GM12878 (cell line): ENCODE measurements around the gene TRAPPC6A. TPM values are rescaled to one million over a fixed set of nuclear protein-coding genes. Genes with fewer than 3 reads are reported as not detected.

ENCODE experiments used
- BCL11A ChIP-seq: IDR thresholded peaks from 2 replicates; pipeline ENCODE4 v1.6.1; 2011; ENCODE audit warnings: low read depth, low read length
- DPF2 ChIP-seq: fragments of 450-650 bp; IDR thresholded peaks from 2 replicates; pipeline ENCODE4 v1.6.1; 2017; ENCODE audit warnings: mild to moderate bottlenecking
- EED ChIP-seq: sonication (generic); IDR thresholded peaks from 2 replicates; pipeline ENCODE4 v1.6.1; 2016; ENCODE audit warnings: antibody characterized with exemption, low read depth
- FOXK2 ChIP-seq: fragments of 450-650 bp; IDR thresholded peaks from 2 replicates; pipeline ENCODE4 v1.6.1; 2017; ENCODE audit warnings: mild to moderate bottlenecking, moderate library complexity
- GATAD2B ChIP-seq: fragments of 450-650 bp; conservative IDR thresholded peaks from 2 replicates; pipeline ENCODE4 v1.6.1; 2017; ENCODE audit warnings: low read depth, mild to moderate bottlenecking, moderate library complexity
- MTA2 ChIP-seq: fragments of 450-650 bp; IDR thresholded peaks from 2 replicates; pipeline ENCODE4 v1.6.1; 2016; ENCODE audit warnings: low read depth, mild to moderate bottlenecking, moderate library complexity
- MYC ChIP-seq: IDR thresholded peaks from 2 replicates; pipeline ENCODE4 v1.6.1; 2011; ENCODE audit warnings: mild to moderate bottlenecking, low read length, moderate library complexity, inconsistent platforms; ENCODE audit not compliant: insufficient read depth, insufficient replicate concordance, insufficient read length, severe bottlenecking
- NBN ChIP-seq: fragments of 450-650 bp; IDR thresholded peaks from 2 replicates; pipeline ENCODE4 v1.6.1; 2016
- NFXL1 ChIP-seq: fragments of 450-650 bp; IDR thresholded peaks from 2 replicates; pipeline ENCODE4 v1.6.1; 2017; ENCODE audit warnings: antibody characterized with exemption, mild to moderate bottlenecking, borderline replicate concordance
- PML ChIP-seq: IDR thresholded peaks from 2 replicates; pipeline ENCODE4 v1.6.1; 2012; ENCODE audit warnings: low read length, inconsistent platforms
- RBBP5 ChIP-seq: fragments of 200-600 bp; sonication (generic); conservative IDR thresholded peaks from 2 replicates; pipeline ENCODE4 v1.6.1; 2016
- SRF ChIP-seq, 2 experiments: IDR thresholded peaks; 2 replicates each; pipeline ENCODE4 v1.6.1; 2011; ENCODE audit warnings: low read depth in 2 of 2, low read length in 2 of 2, mild to moderate bottlenecking in 1 of 2, moderate library complexity in 1 of 2
- TCF12 ChIP-seq: IDR thresholded peaks from 2 replicates; pipeline ENCODE4 v1.6.1; 2011; ENCODE audit warnings: low read depth, mild to moderate bottlenecking, low read length
- ZNF384 ChIP-seq: IDR thresholded peaks from 2 replicates; pipeline ENCODE4 v1.6.1; 2012; ENCODE audit warnings: low read depth, mild to moderate bottlenecking, low read length, improper control_type of control experiment, borderline replicate concordance
- polyA plus RNA-seq, 11 experiments: library from polyadenylated mRNA; depleted of rRNA in 4 of 11; unstranded in 6 of 11; stranded (reverse) in 5 of 11; fragments of >200 nt; fragmentation: Nextera tagmentation in 4 of 11; fragmentation: Illumina TruSeq in 1 of 11; extraction: Ambion mirVana in 4 of 11; extraction: Trizol in 1 of 11; gene quantifications; 1 replicate in 1 of 11; 2 replicates in 10 of 11; pipeline versions ENCODE4 v1.2.1 to v1.2.3, GENCODE V29; 2011 to 2016; ENCODE audit warnings: inconsistent platforms in 2 of 11, missing spikeins in 2 of 11, low read depth in 1 of 11
- total RNA-seq, 4 experiments: library from RNA; depleted of rRNA in 3 of 4; stranded (reverse); fragments of >200 nt in 3 of 4; fragmentation: Illumina TruSeq in 1 of 4; extraction: Trizol in 1 of 4; gene quantifications; 2 replicates each; pipeline versions ENCODE4 v1.2.1 to v1.2.3, GENCODE V29; 2013 to 2021
- TF ChIP-seq, protein P1 (sequence below): IDR thresholded peaks from 2 replicates; pipeline ENCODE4 v1.6.1; 2012; ENCODE audit warnings: low read depth, low read length, improper control_type of control experiment
- TF ChIP-seq, protein P2 (sequence below): fragments of 450-650 bp; formaldehyde crosslinking; IDR thresholded peaks from 2 replicates; pipeline ENCODE4 v1.5.0; 2022; ENCODE audit warnings: mild to moderate bottlenecking, missing genetic modification characterization
- TF ChIP-seq, protein P3 (sequence below): IDR thresholded peaks from 2 replicates; pipeline ENCODE4 v1.6.1; 2012; ENCODE audit warnings: low read depth, low read length, improper control_type of control experiment
- TF ChIP-seq, protein P4 (sequence below): fragments of 450-650 bp; IDR thresholded peaks from 2 replicates; pipeline ENCODE4 v1.6.1; 2016; ENCODE audit warnings: mild to moderate bottlenecking
- TF ChIP-seq, protein P5 (sequence below): fragments of 450-650 bp; IDR thresholded peaks from 2 replicates; pipeline ENCODE4 v1.6.1; 2017; ENCODE audit warnings: mild to moderate bottlenecking, moderate library complexity

TRAPPC6A gene
- total and polyA plus RNA-seq, 10 of the 15 experiments (the other 5 are each of a cell fraction or from before 2014, with no cell fraction given) = 1.8 to 83.9 (median 35.8) TPM

DNA sequence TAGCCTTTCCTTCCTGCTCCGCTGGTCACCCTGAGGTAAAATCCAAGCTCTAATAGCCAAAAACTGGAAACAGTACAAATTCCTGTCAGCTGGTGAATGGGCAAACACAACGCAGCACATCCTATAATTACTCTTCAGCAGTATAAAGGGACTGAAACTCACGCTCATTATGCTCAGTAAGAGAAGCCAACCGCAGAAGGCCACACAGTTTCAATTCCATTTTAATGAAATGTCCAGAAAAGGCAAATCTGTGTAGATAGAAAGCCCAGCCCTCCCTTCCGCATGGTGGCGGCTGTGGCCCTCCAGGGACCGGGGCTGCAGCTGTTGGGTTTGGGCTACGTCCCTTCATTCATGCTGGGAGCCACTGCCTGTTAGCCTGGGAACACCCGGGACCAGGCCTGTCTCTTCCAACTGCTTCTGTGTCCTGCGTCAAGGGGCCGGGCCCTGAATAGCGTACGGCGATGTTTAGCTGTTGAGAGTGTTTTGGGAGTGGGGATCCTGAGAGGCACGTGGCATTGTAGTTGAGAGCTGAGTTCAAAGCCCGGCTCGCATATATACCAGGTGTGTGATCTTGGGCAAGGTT, 40.8 kb downstream of the TRAPPC6A start (continued):
- TF ChIP-seq, protein P1, sequence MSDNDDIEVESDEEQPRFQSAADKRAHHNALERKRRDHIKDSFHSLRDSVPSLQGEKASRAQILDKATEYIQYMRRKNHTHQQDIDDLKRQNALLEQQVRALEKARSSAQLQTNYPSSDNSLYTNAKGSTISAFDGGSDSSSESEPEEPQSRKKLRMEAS = peak; percentile 61; the same call in 1 of the 2 replicates
- TF ChIP-seq BCL11A = peak; percentile 96
- peak; percentile 35 for TF ChIP-seq GATAD2B
- TF ChIP-seq PML = no peak
- TF ChIP-seq NFXL1 = no peak
- TF ChIP-seq RBBP5 = no peak
- peak; percentile 74 for TF ChIP-seq DPF2
- peak; percentile 69 for TF ChIP-seq NBN
- TF ChIP-seq MTA2 = peak; percentile 99
- TF ChIP-seq, protein P2, sequence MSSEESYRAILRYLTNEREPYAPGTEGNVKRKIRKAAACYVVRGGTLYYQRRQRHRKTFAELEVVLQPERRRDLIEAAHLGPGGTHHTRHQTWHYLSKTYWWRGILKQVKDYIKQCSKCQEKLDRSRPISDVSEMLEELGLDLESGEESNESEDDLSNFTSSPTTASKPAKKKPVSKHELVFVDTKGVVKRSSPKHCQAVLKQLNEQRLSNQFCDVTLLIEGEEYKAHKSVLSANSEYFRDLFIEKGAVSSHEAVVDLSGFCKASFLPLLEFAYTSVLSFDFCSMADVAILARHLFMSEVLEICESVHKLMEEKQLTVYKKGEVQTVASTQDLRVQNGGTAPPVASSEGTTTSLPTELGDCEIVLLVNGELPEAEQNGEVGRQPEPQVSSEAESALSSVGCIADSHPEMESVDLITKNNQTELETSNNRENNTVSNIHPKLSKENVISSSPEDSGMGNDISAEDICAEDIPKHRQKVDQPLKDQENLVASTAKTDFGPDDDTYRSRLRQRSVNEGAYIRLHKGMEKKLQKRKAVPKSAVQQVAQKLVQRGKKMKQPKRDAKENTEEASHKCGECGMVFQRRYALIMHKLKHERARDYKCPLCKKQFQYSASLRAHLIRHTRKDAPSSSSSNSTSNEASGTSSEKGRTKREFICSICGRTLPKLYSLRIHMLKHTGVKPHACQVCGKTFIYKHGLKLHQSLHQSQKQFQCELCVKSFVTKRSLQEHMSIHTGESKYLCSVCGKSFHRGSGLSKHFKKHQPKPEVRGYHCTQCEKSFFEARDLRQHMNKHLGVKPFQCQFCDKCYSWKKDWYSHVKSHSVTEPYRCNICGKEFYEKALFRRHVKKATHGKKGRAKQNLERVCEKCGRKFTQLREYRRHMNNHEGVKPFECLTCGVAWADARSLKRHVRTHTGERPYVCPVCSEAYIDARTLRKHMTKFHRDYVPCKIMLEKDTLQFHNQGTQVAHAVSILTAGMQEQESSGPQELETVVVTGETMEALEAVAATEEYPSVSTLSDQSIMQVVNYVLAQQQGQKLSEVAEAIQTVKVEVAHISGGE = no peak
- TF ChIP-seq EED = peak; percentile 82
- TF ChIP-seq, protein P3, sequence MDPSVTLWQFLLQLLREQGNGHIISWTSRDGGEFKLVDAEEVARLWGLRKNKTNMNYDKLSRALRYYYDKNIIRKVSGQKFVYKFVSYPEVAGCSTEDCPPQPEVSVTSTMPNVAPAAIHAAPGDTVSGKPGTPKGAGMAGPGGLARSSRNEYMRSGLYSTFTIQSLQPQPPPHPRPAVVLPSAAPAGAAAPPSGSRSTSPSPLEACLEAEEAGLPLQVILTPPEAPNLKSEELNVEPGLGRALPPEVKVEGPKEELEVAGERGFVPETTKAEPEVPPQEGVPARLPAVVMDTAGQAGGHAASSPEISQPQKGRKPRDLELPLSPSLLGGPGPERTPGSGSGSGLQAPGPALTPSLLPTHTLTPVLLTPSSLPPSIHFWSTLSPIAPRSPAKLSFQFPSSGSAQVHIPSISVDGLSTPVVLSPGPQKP = no peak
- TF ChIP-seq, protein P4, sequence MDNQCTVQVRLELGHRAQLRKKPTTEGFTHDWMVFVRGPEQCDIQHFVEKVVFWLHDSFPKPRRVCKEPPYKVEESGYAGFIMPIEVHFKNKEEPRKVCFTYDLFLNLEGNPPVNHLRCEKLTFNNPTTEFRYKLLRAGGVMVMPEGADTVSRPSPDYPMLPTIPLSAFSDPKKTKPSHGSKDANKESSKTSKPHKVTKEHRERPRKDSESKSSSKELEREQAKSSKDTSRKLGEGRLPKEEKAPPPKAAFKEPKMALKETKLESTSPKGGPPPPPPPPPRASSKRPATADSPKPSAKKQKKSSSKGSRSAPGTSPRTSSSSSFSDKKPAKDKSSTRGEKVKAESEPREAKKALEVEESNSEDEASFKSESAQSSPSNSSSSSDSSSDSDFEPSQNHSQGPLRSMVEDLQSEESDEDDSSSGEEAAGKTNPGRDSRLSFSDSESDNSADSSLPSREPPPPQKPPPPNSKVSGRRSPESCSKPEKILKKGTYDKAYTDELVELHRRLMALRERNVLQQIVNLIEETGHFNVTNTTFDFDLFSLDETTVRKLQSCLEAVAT = peak; percentile 12
- TF ChIP-seq FOXK2 = no peak
- TF ChIP-seq SRF (IDR thresholded peaks at IDR 0.05; ENCODE audit: low read depth in 2 of 2, low read length in 2 of 2) = peak; percentile 63 to 98
- TF ChIP-seq MYC = peak; percentile 77
- peak; percentile 91; the same call in 1 of the 2 replicates for TF ChIP-seq TCF12
- TF ChIP-seq, protein P5, sequence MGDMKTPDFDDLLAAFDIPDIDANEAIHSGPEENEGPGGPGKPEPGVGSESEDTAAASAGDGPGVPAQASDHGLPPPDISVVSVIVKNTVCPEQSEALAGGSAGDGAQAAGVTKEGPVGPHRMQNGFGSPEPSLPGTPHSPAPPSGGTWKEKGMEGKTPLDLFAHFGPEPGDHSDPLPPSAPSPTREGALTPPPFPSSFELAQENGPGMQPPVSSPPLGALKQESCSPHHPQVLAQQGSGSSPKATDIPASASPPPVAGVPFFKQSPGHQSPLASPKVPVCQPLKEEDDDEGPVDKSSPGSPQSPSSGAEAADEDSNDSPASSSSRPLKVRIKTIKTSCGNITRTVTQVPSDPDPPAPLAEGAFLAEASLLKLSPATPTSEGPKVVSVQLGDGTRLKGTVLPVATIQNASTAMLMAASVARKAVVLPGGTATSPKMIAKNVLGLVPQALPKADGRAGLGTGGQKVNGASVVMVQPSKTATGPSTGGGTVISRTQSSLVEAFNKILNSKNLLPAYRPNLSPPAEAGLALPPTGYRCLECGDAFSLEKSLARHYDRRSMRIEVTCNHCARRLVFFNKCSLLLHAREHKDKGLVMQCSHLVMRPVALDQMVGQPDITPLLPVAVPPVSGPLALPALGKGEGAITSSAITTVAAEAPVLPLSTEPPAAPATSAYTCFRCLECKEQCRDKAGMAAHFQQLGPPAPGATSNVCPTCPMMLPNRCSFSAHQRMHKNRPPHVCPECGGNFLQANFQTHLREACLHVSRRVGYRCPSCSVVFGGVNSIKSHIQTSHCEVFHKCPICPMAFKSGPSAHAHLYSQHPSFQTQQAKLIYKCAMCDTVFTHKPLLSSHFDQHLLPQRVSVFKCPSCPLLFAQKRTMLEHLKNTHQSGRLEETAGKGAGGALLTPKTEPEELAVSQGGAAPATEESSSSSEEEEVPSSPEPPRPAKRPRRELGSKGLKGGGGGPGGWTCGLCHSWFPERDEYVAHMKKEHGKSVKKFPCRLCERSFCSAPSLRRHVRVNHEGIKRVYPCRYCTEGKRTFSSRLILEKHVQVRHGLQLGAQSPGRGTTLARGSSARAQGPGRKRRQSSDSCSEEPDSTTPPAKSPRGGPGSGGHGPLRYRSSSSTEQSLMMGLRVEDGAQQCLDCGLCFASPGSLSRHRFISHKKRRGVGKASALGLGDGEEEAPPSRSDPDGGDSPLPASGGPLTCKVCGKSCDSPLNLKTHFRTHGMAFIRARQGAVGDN = peak; percentile 77
- no peak for TF ChIP-seq ZNF384
